ENCODE measurements around the gene TBC1D2B.
"Not testable (repeated sequence)": the region's sequence is repeated elsewhere in the genome, so short reads cannot be mapped to it uniquely, and the experiment has no call there.

GRCh38 chr15:77971875-77972274 is 105.6 kb downstream of the TBC1D2B start:
- not testable (repeated sequence) for TF ChIP-seq POLR2A (IDR thresholded peaks at IDR 0.05; ENCODE audit: low read depth, low read length); CTCF (IDR thresholded peaks at IDR 0.05; ENCODE audit: extremely low read depth in 1 of 2, insufficient read depth in 1 of 2, low read depth in 1 of 2, low read length in 2 of 2); JUN (IDR thresholded peaks at IDR 0.05; ENCODE audit: borderline replicate concordance, insufficient read depth, insufficient read length, low read depth)

Measured in endothelial cell of umbilical vein (primary cell).